ENCODE results near the gene NPIPB2. TPM values are rescaled to one million over a fixed set of nuclear protein-coding genes. Genes with fewer than 3 reads are reported as not detected.
"Not testable (repeated sequence)": the region's sequence is repeated elsewhere in the genome, so short reads cannot be mapped to it uniquely, and the experiment has no call there.

The NPIPB2 gene
- polyA plus RNA-seq (2012; ENCODE audit: insufficient read depth, insufficient read length, low read depth) = 1.3 TPM

DNA sequence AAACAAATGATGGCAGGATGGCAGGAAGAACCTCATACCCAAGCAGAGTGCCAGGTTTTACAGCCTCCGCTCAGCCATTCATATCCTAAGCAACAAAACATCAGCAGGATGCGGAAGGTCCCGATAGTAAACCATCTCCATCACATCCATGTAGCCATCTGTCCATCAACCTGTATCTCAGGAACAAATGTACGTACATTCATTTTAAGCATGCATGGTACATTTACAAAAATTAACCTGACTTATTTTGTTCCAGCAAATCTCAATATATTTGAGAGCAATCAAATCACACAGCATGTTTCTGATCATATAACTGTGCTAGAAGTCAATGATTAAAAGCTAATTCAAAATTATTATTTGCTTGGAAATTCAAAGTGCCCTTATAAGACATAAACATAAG, at the start of gene NPIPB2:
TSS of gene NPIPB2 (minus strand) at position 101 of the 400 bp plus-strand sequence. CDS start at position 101, 0 bp downstream.
- not testable (repeated sequence) for H3K36me3 ChIP-seq; H3K4me3 ChIP-seq (ENCODE audit: low read depth, low read length); H3K4me1 ChIP-seq; H3K27me3 ChIP-seq; H3K9me3 ChIP-seq; DNase-seq

DNA sequence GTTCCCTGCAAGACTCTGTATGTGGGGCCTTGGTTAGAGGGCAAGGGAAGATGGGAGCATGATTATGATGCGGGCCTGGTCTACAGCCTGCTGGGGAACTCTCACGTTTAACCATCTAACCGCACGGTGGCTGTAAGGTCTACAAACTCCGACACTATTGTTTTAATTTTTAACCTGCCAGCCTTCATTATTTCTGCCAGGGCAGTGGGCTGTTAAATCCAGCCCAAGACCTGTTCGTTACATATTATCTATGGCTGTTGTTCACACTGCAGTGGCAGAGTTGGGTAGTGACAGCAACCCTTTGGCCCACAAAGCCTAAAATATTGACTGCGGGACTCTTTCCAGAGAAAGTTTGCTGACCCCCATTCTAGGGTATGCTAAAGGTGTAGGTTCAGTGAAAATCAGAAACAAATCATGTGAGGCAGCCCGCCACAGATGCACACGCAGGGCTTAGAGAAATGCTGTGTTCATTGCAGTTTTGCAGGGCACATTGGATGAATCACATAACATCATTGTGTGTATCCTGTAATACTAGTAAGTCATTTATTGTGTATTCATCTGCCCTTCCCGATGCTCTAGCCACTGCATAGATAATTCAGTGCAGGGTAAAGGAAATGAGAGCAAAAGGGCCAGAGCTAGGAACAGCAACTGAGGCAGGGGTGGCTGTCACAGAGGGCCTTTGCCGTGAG, 49.0 kb upstream of the NPIPB2 start:
- Histone ChIP-seq H3K27me3 (no peaks in the 10 kb centered on the region), H3K36me3 (no peaks in the 10 kb centered on the region), H3K9me3 (no peaks in the 10 kb centered on the region), H3K4me3 (ENCODE audit: low read depth, low read length) (no peak overlapping the region), H3K4me1 (no peaks in the 10 kb centered on the region)
- TF ChIP-seq CTCF (IDR thresholded peaks at IDR 0.05; ENCODE audit: low read depth, low read length) = no peak
- DNase-seq = no peak

DNA sequence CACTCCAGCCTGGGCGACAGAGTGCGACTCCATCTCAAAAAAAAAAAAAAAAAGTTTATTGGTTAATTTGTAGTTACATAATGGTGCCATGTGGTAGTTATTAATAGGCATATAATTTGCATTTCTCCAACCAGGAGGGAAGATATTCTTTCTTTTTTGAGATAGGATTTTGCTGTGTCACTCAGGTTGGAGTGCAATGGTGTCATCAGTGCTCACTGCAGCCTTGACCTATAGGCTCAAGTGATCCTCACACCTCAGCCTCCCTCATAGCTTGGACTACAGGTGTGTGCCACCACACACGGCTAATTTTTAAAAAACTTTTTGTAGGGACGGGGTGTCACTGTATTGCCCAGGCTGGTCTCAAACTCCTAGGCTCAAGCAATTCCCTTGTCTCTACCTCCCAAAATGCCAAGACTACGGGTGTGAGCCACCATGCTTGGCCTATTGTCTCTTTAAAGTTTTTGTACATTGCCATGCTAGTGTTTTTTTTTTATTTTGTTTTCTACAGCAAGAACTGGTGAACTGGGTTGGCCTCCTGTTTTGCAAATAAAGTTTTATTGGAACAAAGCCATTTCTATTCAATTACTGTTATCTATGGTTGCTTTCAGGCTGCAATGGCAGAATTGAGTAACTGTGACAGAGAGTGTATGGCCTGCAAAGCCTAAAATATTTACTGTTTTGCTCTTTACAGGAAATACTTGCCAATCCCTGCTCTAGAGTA, 46.6 kb upstream of the NPIPB2 start:
- TF ChIP-seq CTCF (IDR thresholded peaks at IDR 0.05; ENCODE audit: low read depth, low read length) = no peak
- Histone ChIP-seq H3K4me1 (no peaks in the 10 kb centered on the region), H3K27me3 (no peaks in the 10 kb centered on the region), H3K36me3 (no peaks in the 10 kb centered on the region), H3K4me3 (ENCODE audit: low read depth, low read length) (no peak overlapping the region), H3K9me3 (no peaks in the 10 kb centered on the region)
- DNase-seq = no peak

GRCh38 chr16:11986521-11987057, 44.7 kb upstream of the NPIPB2 start:
- TF ChIP-seq CTCF (IDR thresholded peaks at IDR 0.05; ENCODE audit: low read depth, low read length) = no peak
- Histone ChIP-seq H3K27me3 (no peaks in the 10 kb centered on the region), H3K36me3 (no peaks in the 10 kb centered on the region), H3K4me1 (no peaks in the 10 kb centered on the region), H3K9me3 (no peaks in the 10 kb centered on the region), H3K4me3 (ENCODE audit: low read depth, low read length) (no peak overlapping the region)
- no peak for DNase-seq

DNA sequence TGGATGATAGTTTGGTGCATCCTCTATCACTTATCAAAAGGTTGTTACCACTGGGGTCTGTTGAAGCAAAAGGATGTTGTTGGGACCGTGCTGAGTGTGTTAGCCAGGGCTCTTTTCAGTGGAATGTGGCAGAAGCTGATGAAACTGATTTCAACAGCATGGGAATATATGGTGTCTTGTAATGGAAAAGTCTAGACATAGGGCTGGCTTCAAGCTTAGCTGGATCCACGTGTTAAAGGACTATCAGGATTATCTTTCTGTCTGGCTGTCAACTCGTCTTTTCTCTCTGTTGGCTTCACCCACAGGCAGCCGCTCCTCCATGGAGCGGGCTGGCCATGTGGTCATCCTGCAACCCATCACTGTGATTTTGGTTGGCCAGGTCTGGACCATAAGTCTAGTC, 43.4 kb upstream of the NPIPB2 start:
- H3K4me1 ChIP-seq = no peaks in the 10 kb centered on the region
- no peak for DNase-seq
- no peak for TF ChIP-seq CTCF (IDR thresholded peaks at IDR 0.05; ENCODE audit: low read depth, low read length)
- no peaks in the 10 kb centered on the region for H3K9me3 ChIP-seq
- no peak overlapping the region for H3K4me3 ChIP-seq (ENCODE audit: low read depth, low read length)
- no peaks in the 10 kb centered on the region for H3K27me3 ChIP-seq
- no peaks in the 10 kb centered on the region for H3K36me3 ChIP-seq

- no peak for DNase-seq
- Histone ChIP-seq H3K4me3 (ENCODE audit: low read depth, low read length) (no peak overlapping the region), H3K36me3 (no peaks in the 10 kb centered on the region), H3K27me3 (no peaks in the 10 kb centered on the region), H3K4me1 (no peaks in the 10 kb centered on the region), H3K9me3 (no peaks in the 10 kb centered on the region)
- TF ChIP-seq CTCF (IDR thresholded peaks at IDR 0.05; ENCODE audit: low read depth, low read length) = no peak
Measured at GRCh38 chr16:11980136-11980844, 38.4 kb upstream of the NPIPB2 start.
